Stimulated activated CD8-positive, alpha-beta memory T cell treated with anti-CD3 and anti-CD28 coated beads, Interleukin-15, amount 100 ng/mL, for 4 hours (primary cell): Measurements from ENCODE around the gene TEX261.

Experiments used
- DNase-seq, 2 donors: peaks; one replicate each; pipeline ENCODE4 v3.0.0-alpha.2; 2020; ENCODE audit warnings: low read depth in 2 of 2

TEX261 gene

DNA sequence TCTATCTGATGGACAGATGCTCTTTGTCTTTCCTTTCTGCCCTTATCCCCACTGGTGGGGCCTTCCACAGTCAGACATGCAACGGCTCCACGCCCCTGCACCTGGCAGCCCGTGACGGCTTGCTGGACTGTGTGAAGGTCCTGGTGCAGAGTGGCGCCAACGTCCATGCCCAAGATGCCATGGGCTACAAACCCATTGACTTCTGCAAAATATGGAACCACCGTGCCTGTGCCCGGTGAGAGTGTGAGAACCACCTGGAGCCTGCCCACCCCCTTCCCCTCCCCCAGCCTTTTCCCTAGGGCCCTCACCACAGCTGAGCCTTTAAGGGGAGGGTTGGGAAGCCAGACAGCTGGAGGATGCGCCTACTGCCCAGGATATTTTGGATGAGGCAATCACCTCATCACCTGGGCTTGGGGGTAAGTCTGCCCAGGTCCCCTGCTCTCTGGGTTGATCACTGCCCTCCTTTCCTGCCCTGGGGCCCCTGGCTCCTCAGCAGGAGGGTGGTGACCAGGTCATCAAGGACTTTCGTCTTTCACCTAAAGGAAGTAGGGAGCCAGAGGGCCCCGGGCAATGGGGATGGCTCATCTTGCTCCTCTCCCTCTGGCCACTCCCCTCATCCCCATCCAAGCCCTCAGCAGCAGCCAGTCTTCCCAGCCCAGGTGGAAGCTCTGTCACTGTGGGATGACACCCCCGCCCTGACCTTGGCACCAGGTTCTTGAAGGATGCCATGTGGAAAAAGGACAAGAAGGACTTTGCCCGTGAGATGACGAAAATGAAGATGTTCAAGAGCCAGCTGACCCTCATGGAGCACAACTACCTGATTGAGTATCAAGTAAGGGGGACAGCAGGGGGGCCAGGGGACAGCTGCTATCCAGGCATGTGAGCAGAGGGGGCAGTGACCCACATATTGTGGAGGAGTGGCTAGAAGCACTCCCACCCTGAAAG lies 12.5 kb downstream of the TEX261 start:
- no peak for DNase-seq

DNA sequence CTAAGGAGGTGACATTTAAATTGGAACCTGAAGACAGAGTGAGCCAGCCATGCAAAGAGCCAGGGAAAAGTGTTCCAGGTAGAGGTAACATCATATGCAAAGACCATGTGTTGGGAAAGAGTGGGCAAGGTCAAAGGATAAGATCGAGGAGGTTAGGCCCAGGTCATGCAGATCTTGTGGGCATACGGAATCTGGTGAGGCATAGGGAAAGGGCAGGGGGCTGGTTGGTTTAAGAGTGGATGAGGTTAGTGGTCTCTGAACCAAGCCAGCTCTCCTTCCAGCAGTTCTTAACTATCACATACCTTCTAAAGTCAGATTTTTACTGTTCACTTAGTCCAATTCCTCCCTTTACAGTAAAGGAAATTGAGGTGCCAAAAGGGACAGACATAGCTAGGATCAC lies 13.3 kb downstream of the TEX261 start:
- DNase-seq: no peak

DNA sequence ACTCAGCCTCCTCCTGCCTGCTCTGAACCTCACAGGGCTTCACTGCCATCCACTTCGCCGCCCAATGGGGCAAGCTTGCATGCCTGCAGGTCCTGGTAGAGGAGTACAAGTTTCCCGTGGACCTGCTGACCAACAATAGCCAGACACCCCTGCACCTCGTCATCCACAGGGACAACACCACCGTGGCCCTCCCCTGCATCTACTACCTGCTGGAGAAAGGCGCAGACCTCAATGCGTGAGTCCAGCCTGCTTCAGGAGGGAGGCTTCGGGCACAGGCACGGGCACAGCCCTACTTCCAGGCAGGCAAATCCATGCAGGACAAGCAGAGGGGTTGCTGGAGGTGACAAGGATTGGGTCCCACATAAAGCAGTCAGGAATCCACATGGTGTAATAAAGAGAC lies 15.0 kb downstream of the TEX261 start:
- no peak for DNase-seq

DNA sequence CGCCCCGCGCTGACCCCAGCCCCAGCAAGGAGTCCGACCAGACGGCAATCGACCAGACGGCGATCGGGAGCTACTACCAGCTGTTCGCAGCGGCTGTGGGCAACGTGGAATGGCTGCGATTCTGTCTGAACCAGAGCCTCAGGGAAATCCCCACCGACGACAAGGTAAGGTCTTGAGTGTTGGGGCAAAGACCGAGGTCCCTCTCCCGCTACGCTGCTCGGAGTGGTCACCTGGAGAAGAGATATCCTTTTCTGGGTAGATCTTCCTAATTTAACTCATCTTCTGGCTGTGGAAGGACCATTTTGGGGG lies 15.5 kb downstream of the TEX261 start:
- DNase-seq: no peak

DNA sequence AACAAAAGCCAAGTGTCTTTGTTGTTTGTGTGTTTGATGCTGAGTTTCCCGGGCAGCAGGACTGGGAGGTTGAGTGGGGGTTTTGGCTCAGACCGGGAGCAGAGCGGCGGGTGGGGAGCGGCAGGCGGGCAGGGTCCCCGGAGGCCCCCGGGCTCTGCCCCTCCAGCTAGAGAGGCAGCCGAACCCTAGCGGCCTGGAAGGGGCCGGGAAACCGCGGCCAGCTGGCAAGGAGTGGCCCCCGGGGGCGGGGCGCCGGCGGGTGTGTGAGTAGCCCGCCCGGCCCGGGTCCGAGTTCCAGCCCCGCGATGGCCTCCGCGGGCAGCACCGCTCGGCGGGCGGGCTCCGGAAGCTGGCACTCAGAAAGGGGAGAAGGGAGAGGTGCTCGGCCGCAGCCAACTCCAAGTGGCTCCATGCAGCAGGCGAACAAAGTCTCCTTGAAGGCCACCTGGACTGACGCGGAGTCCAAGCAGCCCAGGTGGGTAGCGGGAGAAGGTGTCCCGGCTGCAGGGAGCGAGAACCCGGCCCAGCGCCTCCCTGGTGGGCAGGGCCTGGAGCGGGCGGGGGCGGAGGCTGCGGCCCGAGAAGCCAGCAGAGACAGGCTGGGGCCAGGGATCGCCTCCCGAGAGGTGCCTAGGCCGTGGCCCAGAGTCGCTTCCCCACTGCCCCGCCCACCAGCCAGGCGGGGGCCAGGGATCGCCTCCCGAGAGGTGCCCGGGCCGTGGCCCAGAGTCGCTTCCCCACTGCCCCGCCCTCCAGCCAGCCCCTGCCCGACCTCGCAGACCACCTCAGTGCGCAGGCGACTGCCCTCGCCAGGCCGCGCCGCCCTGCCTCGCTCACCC lies 16.1 kb downstream of the TEX261 start, which contains the start of gene ANKRD53:
Gene ANKRD53 (plus strand): TSS at position 290 of the 839 bp plus-strand sequence. CDS start 16 bp downstream, at position 306.
- DNase-seq: no peak

DNA sequence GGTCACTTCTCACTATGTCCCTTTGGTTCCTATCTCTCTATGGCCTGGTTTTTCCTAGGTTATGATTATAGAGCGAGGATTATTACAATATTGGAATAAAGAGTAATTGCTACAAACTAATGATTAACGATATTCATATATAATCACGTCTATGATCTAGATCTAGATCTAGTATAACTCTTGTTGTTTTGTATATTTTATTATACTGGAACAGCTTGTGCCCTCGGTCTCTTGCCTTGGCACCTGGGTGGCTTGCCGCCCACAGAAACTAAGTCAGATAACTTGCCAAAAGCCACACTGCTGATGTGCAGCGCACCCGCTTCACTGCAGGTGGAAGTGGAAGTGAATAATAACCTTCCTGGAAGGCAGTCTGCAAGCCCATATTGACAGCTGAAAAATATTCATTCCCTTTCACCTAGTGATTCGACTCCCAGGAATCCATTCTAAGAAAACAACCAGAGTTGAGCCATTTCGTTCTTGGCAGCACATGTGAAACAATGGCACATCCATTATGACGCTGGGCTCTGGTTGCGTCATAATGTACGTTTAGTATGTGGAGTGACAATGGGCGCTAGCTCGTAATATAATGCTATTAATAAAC lies 17.0 kb downstream of the TEX261 start:
- no peak for DNase-seq

DNA sequence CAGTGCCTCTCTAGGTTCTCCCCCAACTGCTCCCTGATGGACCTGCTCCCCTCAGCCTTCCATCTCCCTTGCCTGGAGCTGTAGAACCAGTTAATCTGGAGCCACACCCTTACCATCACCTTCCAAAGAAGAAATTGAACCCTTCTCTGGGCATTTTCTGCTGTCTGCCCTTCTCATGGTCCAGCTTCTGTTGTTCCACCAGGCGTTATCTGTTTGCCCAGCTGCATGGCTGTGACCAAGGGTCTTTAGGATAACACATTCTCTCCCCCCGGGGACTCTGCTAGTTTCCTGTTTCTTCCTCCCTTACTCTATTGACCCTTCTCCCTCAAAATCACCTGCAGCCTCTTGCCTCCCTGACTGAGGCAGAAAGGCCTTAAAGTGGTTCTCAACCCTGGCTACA lies 19.4 kb downstream of the TEX261 start:
- no peak for DNase-seq

DNA sequence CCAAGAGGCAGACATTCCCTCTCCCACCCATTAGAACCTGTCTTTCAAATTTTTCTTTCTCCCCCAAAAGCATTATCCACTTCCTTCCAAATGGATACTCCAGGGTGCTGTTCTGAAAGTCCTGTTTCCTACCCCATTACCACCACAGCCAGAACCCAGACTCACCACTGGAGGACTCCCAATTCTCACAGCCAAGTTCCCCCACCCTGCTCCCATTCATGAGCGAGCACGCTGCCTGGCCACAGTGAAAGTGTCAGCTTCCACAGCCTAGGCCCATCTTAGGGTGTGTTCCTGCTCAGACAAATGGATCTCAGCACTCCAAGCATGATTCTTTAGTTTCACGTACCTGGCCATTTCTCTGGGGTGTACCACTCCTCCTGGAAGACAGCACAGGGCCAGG lies 20.1 kb downstream of the TEX261 start:
- no peak for DNase-seq

DNA sequence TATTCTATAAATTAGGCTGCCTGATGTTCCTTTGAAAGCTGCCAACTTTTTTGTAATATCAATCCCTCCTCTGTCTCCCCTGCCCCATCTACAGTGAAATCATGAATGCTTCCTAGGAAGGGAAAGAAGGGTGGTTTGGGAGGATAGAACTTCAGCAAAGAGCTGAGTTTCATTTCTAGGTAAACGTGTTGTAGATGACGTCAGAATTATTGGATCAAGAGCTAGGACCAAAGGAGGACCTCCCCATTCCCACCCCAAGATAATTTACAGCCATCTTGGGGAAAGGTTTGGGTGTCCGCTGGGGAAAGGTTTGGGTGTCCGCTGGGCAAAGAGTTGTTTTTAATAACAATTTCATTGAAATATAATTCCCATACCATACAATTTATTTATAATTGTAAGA lies 27.5 kb downstream of the TEX261 start:
- no peak for DNase-seq

DNA sequence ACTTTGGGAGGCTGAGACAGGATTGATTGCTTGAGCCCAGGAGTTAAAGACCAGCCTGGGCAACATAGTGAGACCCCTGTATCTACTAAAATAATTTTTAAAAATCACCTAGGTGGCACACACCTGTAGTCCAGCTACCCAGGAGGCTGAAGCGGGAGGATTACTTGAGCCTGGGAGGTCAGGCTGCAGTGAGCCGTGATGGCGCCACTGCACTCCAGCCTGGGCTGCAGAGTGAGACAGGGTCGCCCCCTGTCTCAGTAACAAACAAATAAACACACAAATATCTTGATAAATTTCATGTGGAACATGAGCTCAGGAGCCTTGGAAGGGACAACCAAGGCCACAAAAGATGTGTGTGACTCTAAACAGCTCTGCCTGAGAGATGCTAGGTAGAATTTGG lies 28.0 kb downstream of the TEX261 start:
- DNase-seq: no peak

DNA sequence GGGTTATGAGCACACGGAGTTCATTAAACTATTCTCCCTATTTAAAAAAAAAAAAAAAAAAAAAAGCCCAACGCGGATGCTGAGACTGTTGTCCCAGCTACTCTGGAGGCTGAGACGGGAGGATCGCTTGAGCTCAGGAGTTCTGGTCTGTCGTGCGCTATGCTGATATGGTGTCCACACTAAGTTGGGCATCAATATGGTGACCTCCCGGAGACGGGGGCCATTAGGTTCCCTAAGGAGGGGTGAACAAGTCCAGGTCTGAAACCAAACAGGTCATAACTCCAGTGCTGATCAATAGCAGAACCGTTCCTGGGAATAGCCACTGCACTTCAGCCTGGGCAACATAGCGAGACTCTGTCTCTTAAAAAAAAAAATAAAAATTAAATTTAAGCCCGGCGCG lies 29.2 kb downstream of the TEX261 start:
- no peak for DNase-seq

DNA sequence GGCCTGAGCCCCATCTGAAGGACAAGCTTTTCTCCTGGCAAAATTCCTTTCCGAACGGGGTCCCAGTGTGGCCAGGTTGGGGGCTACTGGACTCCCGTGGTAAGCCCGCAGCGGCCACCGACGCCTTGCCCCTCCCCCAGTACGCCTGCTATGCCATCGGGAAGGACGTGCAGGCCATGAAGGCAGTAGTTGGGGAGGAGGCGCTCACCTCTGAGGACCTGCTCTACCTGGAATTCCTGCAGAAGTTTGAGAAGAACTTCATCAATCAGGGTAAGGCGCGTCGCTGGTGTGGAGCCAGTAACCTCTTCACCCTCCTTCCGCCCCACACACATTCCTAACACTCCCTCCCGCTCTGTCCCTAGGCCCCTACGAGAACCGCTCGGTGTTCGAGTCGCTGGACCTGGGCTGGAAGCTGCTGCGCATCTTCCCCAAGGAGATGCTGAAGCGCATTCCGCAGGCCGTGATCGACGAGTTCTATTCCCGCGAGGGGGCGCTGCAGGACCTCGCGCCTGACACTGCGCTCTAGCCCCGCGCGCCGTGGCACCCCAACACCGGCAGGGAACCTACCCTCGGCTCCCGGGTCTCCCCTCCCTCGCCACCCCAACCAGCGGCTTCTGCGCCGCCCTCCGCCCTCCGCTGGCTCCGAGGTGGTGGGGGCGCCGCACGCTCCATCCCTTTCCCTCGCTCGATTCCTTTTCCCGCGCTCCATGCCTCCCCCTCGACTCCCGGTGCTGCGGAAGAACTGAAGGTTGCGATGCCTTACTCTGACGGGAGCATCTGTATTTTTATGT lies 29.9 kb downstream of the TEX261 start:
- DNase-seq: peak; percentile 59 to 65

DNA sequence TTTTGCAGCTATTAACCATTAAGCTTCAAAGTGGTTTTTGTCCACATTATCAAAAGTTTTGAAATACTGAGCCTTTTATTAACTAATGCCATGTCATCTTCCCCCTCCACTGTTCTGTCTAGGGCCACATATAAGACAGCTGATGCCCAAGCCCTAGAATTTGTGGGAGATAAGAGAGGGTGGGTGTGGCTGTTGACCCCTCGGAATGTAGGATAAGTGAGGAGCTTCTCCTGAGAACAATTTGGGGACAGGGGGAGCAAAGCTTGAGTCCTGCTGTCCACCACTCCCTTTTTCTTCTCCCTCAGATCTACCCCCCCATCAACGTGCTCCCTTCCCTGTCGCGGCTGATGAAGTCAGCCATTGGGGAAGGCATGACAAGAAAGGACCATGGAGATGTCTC lies 30.5 kb downstream of the TEX261 start:
- no peak for DNase-seq

DNA sequence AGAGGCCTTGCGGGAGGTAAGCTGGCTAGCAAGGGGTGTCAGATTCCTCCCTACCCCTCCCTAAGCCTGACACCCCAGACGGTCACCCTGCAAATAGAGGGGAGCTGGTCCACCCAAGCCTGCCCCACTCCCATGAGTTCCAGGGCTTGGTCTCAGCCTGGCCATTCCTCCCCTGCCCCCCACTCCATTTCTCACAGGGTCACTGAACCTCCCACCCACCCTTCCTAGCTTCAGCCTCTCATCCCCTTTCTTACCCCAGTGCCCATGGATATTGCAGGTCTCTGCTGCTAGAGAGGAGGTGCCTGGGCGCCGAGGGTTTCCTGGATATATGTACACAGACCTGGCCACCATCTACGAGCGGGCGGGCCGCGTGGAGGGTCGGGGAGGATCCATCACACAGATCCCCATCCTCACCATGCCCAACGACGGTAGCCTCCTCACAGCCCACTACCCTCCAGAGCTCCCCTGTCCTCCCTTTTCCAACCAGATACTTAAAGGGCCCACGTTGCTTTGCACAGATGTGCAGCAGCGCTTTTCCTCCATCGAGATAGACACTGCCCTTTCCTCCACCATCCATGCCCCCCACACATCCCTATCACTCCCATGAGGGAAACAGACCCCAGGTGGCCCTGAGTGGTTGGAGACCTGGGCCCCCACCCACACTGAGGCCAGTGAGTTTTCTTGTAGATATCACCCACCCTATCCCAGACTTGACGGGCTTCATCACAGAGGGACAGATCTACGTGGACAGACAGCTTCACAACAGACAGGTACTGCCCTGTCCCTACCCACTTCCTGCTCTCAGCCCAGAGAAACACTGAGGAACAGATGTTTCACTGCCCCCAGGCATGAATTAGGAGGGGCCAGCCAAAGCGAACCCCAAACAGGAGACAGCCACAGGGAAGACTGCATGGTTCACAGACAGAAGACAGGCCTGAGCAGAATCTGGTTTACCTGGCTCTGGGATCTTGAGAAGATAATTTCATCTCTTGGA lies 31.5 kb downstream of the TEX261 start:
- DNase-seq: no peak

DNA sequence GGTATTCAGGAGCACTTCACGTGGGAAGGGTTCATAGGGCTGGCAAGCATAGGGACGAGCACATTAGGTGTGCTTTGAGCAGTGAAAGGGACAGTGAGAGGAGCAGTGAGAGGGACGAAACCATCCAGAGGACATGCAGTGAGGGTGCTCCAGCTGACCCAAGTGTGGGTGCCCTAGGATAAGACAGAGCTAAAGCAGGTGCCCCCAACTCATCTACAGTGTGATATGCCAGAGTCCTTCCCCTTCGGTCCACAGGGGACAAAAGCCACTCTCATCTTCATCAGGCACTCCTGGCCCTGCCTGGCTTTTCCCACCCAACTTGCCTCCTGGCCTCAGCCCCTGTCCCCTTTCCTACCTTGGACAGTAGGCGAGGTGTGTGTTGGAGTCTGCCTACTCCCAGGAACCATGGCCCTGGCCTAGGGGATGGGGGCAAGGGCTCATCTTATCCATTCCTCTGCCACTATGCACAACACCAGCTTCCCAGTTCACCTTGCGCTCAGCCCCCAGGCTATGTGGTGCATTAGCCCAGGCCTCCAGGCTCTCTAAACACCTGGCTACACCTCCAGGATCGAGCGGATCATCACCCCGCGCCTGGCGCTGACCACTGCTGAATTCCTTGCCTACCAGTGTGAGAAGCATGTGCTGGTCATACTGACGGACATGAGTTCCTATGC lies 32.3 kb downstream of the TEX261 start:
- no peak for DNase-seq

DNA sequence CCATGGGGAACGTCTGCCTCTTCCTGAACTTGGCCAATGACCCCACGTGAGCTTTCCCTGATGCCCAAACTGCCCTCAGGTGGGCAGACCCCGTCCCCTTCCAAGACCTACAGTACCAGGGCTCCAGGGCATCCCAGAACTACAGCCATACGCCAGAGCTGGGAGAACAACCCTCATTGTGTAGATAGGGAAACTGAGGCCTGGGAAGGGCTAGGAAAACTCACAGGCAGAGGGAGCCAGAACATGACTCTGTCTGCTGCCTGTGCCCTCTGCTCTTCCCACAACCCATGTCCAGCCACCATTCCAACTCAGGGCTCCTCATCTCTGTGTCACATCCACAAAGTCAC lies 33.1 kb downstream of the TEX261 start:
- no peak for DNase-seq

DNA sequence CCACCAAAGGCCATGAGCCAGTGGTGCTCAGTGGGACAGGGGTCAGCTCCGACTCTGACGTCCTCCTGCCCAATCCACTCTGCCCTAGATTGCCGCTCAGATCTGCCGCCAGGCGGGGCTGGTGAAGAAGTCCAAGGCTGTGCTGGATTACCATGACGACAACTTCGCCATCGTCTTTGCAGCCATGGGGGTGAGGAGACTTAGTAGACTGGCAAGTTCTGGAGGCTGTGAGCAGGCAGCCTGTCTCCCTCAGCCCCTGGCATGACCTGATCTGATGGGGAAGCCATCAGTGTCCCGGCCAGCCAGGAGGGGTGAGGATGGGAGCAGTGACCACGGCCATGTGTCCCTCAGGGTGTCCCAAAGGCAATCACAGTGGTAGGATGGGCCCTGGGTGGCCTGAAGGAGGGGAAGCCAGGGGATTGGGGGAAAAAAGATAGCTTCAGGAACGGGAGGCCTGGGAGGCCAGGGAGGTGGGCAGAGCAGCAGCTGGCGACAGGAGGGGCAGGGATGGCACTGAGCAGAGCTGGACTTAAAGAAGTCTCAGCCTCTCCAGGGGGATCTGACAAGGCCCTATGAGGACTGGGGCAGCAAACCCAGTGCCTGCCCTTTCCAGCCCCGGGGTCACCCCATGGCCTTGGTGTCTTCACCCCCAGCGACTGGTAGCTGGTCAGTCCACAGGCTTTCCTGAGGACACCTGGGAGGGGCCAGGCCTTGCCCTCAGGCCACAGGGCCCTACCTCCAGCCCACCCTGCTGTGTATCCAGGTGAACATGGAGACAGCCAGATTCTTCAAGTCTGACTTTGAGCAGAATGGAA lies 33.6 kb downstream of the TEX261 start:
- no peak for DNase-seq

DNA sequence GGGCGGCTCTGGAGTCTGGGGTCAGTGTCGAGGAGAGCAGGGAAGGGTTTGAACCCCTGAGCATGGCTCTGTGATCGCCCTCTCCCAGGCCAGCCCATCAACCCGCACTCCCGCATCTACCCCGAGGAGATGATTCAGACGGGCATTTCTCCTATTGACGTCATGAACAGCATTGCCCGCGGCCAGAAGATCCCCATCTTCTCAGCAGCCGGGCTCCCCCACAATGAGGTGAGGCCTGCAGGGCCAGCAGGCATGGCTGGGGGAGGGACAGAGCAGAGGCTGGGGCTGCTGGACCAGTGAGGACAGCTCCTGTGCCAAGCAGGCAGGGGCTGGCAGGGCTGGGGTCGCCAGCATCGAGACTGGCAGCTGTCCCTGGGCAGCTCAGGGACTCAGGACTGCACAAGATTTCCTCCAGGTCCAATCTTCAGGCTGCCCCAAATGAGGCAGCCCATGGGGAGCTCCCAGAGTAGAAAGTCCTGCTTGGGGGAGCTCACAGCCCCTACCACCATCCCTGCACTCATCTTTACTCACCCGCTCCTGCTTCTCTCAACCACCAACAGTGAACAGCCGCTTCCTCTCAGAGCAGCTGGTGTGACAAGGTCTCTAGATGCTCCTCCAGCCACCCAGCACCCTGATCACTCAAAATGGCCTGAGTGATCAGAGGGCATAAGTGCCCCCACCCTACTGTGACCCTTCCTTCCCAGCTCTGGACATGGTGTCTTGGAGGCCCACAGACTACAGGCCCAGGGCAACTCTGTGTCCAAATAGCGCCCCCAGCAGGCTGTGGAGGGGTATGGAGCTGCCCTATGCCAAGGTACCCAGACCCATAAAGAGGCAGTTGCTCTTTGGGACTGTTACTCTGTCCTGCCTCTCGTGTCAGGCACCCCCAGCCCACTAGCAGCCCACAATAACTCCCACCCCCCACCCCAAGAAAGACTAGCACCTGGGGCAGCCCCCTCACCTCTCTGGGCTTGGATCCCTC lies 34.5 kb downstream of the TEX261 start:
- no peak for DNase-seq
